Osteocyte (in vitro differentiated cells): ENCODE measurements around the gene GLIS1. TPM values are rescaled to one million over a fixed set of nuclear protein-coding genes. Genes with fewer than 3 reads are reported as not detected.

Experiments
- DNase-seq: peaks from one replicate; pipeline ENCODE4 v3.0.0; 2021; ENCODE audit warnings: mixed read lengths; ENCODE audit not compliant: unreplicated experiment; ENCODE audit errors: extremely low spot score
- H3K27ac Mint-ChIP-seq: one replicate; pipeline ENCODE4 v1.8.0; 2021; ENCODE audit warnings: mild to moderate bottlenecking, mixed read lengths; ENCODE audit not compliant: unreplicated experiment
- H3K27me3 Mint-ChIP-seq: one replicate; pipeline ENCODE4 v1.8.0; 2021; ENCODE audit warnings: mixed read lengths; ENCODE audit not compliant: unreplicated experiment
- H3K36me3 Mint-ChIP-seq: one replicate; pipeline ENCODE4 v1.8.0; 2021; ENCODE audit warnings: mixed read lengths; ENCODE audit not compliant: unreplicated experiment
- H3K4me1 Mint-ChIP-seq: one replicate; pipeline ENCODE4 v1.8.0; 2021; ENCODE audit warnings: mixed read lengths; ENCODE audit not compliant: unreplicated experiment
- H3K4me3 Mint-ChIP-seq: one replicate; pipeline ENCODE4 v1.8.0; 2021; ENCODE audit warnings: mild to moderate bottlenecking, moderate library complexity, mixed read lengths; ENCODE audit not compliant: unreplicated experiment
- H3K9me3 Mint-ChIP-seq: one replicate; pipeline ENCODE4 v1.8.0; 2021; ENCODE audit warnings: mixed read lengths; ENCODE audit not compliant: unreplicated experiment
- CTCF ChIP-seq: fragments of 200-600 bp; sonication (generic); IDR thresholded peaks from 2 replicates; pipeline ENCODE4 v1.5.0; 2021; ENCODE audit warnings: antibody characterized with exemption, mild to moderate bottlenecking, moderate library complexity
- total RNA-seq: library from RNA; stranded (reverse); gene quantifications from 2 replicates; pipeline ENCODE4 v1.2.1, GENCODE V29; 2021

GLIS1 gene
- total RNA-seq, 1 donor from 2014 or later: 38.3 TPM

GRCh38 chr1:53499257-53500203 is 239.4 kb downstream of the GLIS1 start:
- Mint-ChIP-seq H3K4me3 (no peak overlapping the region), H3K9me3 (no peaks in the 10 kb centered on the region), H3K27ac (no peak overlapping the region), H3K27me3 (peaks cover 9% of the 10 kb centered on the region), H3K36me3 (no peaks in the 10 kb centered on the region), H3K4me1 (peaks cover 4% of the 10 kb centered on the region)
- no peak for DNase-seq
- no peak for TF ChIP-seq CTCF

- H3K27ac Mint-ChIP-seq: no peak overlapping the region
Observed at GRCh38 chr1:53498555-53499131, 240.3 kb downstream of the GLIS1 start.

GRCh38 chr1:53495633-53496345 is 243.2 kb downstream of the GLIS1 start:
- no peak overlapping the region for H3K27ac Mint-ChIP-seq
- no peaks in the 10 kb centered on the region for H3K36me3 Mint-ChIP-seq
- H3K4me3 Mint-ChIP-seq: no peak overlapping the region
- TF ChIP-seq CTCF: no peak
- H3K4me1 Mint-ChIP-seq: no peaks in the 10 kb centered on the region
- H3K27me3 Mint-ChIP-seq: peaks cover 17% of the 10 kb centered on the region
- DNase-seq: no peak
- H3K9me3 Mint-ChIP-seq: no peaks in the 10 kb centered on the region

More at GRCh38 chr1:53498555-53499131, 240.3 kb downstream of the GLIS1 start:
- no peaks in the 10 kb centered on the region for H3K9me3 Mint-ChIP-seq
- peaks cover under 1% of the 10 kb centered on the region for H3K4me1 Mint-ChIP-seq
- TF ChIP-seq CTCF: no peak
- DNase-seq: no peak
- peaks cover 9% of the 10 kb centered on the region for H3K27me3 Mint-ChIP-seq
- H3K36me3 Mint-ChIP-seq: no peaks in the 10 kb centered on the region
- no peak overlapping the region for H3K4me3 Mint-ChIP-seq

GRCh38 chr1:53490351-53490750 is 248.6 kb downstream of the GLIS1 start:
- DNase-seq: no peak
- TF ChIP-seq CTCF: no peak
- peaks cover 4% of the 10 kb centered on the region for H3K9me3 Mint-ChIP-seq
- peaks cover 3% of the 10 kb centered on the region for H3K36me3 Mint-ChIP-seq
- H3K4me3 Mint-ChIP-seq: no peak overlapping the region
- H3K4me1 Mint-ChIP-seq: peaks cover 4% of the 10 kb centered on the region
- H3K27me3 Mint-ChIP-seq: peaks cover 47% of the 10 kb centered on the region
- H3K27ac Mint-ChIP-seq: no peak overlapping the region
